Omental fat pad (tissue), 4 donors: ENCODE results near the gene CRYGS. TPM values are rescaled to one million over a fixed set of nuclear protein-coding genes. Genes with fewer than 3 reads are reported as not detected.
"Not testable (repeated sequence)": the region's sequence is repeated elsewhere in the genome, so short reads cannot be mapped to it uniquely, and the experiment has no call there.

Experiments
- ATAC-seq: fragments of 150-250 bp; one replicate; pipeline ENCODE4 v1.9.1; 2016; ENCODE audit warnings: mild to moderate bottlenecking, moderate library complexity; ENCODE audit not compliant: low FRiP score
- DNase-seq: peaks from one replicate; pipeline ENCODE4 v3.0.0-alpha.2; 2019; ENCODE audit warnings: low spot score
- total RNA-seq, 4 donors: library from RNA; depleted of rRNA; stranded (reverse); fragments of >200 nt; gene quantifications; one replicate each; pipeline ENCODE4 v1.1.0, GENCODE V29; 2016
- TF ChIP-seq, protein P1 (sequence below), 3 donors: fragments of 450-650 bp; IDR thresholded peaks; one replicate each; pipeline ENCODE4 v1.5.1; 2016 to 2017; ENCODE audit warnings: antibody characterized with exemption in 3 of 3, mild to moderate bottlenecking in 3 of 3, moderate library complexity in 2 of 3

The CRYGS gene
- total RNA-seq, 4 donors from 2014 or later, result 0.93 to 6.5 (median 3.4) TPM

DNA sequence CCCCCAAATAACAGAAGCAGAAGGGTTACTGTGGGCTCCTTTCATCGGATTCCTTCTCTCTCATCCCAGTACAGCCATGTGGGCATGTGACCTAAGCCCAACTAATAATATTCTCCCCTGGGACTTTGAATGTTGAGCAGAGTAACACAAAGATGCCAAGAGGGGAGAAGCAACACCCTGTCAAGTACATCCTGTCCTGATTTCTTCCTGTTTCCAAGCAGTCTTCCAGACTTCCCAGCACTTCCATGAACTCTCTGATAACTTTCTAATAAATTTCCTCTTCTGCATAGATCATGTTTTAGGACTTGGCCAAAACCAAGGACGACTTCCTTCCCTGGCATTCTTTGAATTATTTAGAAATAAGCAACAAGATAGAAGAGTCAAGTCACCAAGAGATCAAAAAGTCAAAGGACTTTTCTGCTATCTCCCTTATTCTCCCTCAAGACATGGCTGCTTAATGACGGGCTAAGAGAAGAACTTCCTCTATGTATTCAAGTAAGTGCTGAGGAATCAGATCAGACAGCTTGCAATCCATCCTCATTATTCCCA lies 37.9 kb downstream of the CRYGS start:
- TF ChIP-seq, protein P1, sequence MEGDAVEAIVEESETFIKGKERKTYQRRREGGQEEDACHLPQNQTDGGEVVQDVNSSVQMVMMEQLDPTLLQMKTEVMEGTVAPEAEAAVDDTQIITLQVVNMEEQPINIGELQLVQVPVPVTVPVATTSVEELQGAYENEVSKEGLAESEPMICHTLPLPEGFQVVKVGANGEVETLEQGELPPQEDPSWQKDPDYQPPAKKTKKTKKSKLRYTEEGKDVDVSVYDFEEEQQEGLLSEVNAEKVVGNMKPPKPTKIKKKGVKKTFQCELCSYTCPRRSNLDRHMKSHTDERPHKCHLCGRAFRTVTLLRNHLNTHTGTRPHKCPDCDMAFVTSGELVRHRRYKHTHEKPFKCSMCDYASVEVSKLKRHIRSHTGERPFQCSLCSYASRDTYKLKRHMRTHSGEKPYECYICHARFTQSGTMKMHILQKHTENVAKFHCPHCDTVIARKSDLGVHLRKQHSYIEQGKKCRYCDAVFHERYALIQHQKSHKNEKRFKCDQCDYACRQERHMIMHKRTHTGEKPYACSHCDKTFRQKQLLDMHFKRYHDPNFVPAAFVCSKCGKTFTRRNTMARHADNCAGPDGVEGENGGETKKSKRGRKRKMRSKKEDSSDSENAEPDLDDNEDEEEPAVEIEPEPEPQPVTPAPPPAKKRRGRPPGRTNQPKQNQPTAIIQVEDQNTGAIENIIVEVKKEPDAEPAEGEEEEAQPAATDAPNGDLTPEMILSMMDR (IDR thresholded peaks at IDR 0.05), result no peak
- ATAC-seq (no peak), DNase-seq (no peak)

DNA sequence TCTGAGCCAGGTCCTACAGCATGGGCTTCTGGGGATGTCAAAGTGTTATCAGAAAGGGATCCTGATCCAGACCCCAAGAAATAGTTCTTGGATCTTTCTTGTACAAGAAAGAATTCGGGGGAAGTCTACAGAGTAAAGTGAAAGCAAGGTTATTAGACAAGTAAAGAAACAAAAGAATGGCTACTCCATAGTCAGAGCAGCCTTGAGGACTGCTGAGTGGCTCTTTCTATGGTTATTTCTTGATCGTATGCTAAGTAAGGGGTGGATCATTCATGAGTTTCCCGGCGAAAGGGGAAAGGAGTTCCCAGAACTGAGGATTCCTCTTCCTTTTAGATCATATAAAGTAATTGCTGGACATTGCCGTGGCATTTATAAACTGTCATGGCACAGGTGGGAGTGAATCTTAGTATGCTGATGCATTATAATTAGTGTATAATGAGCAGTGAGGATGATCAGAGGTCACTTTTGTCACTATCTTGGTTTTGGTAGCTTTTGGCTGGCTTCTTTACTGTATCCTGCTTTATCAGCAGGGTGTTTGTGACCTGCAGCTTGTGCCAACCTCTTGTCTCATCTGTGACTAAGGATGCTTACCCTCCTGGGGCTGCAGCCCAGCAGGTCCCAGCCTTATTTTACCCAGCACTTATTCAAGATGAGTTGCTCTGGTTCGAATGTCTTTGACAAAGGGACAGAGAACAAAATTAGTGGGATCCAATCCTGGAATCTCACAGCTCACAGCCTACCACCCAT lies 41.0 kb downstream of the CRYGS start:
- ATAC-seq, result no peak
- TF ChIP-seq, protein P1 (IDR thresholded peaks at IDR 0.05), result no peak

DNA sequence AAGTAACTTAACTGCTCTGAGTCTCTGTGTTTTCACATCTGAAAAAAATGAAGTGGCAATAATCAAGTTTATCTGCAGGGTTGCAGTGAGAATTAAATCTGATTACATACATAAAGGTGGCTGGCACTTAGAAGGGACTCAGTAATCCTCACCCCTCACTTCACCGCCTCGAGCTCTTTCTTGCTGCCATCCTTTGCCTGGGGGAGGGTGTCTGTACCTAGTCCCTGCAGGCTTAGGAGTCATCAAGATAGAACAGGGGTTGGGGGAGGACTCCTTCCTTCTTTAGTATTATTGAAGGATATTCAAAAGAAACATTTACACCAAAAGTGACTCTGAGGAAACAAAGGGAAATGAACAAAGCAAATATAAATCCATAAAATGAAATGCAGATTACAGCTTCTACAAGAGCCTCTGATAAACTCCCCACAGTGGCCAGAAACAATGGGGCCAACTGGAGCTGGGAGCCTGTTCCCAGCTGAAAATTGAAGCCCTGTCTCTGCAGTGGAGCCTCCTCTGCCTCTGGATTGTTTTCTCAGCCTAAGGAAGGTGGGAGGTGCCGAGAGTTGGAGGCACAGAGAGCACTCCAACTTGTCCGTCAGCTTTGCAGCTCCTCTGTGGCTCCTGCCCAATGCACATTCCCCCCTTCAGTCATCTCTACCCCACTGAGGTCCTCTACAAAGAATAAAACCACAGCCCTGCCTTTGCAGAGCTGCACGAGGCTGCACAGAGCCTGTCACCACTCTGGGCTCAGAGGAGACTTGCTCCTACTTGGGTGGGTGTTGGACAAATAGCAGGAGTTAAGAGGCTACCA lies 41.8 kb downstream of the CRYGS start:
- ATAC-seq, result no peak
- TF ChIP-seq, protein P1 (IDR thresholded peaks at IDR 0.05), result no peak
- DNase-seq, result no peak

More for the DNA sequence above, 41.0 kb downstream of the CRYGS start:
- DNase-seq, result no peak

DNA sequence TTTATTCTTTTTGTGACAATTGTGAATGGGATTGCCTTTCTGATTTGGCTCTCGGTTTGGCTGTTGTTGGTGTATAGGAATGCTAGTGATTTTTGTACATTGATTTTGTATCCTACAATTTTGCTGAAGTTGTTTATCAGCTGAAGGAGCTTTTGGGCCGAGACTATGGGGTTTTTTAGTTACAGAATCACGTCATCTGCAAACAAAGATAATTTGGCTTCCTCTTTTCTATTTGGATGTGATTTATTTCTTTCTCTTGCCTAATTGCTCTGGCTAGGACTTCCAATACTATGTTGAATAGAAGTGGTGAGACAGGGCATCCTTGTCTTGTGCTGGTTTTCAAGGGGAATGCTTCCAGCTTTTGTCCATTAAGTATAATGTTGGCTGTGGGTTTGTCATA lies 44.2 kb downstream of the CRYGS start:
- not testable (repeated sequence) for DNase-seq, ATAC-seq

DNA sequence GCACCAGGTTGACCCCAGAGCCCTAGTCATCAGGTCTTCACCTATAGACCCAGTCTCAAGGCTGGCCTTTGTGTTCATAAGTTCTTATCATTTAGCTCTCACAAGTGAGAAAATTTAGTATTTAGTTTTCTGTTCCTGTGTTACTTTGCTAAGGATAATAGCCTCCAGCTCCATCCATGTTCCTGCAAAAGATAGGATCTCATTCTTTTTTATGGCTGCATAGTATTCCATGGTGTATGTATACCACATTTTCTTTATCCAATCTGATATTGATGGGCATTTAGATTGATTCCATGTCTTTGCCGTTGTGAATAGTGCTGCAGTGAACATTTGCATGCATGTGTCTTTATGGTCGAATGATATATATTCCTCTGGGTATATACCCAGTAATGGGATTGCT lies 46.2 kb downstream of the CRYGS start:
- DNase-seq, ATAC-seq: not testable (repeated sequence)

DNA sequence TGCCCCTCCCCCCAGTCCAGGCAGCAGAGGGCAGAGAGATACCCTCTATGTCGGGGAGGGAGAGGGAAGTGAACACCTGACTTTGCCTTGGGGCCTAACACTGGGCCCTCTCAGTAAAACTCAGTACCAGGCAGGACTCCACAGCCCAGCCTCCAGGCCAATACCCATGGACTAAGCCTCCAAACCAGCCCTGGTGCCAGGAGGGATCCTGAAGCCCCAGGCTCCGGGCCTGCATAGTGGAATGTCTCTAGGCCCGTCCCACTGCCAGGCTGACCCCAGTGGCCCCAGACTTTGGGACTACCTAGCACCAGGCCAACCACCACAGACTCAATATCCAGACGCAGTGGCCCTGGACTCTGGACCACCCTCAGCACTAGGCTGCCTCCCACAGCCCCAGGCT lies 46.6 kb downstream of the CRYGS start:
- DNase-seq, result no peak
- TF ChIP-seq, protein P1 (IDR thresholded peaks at IDR 0.05), result no peak
- no peak for ATAC-seq

DNA sequence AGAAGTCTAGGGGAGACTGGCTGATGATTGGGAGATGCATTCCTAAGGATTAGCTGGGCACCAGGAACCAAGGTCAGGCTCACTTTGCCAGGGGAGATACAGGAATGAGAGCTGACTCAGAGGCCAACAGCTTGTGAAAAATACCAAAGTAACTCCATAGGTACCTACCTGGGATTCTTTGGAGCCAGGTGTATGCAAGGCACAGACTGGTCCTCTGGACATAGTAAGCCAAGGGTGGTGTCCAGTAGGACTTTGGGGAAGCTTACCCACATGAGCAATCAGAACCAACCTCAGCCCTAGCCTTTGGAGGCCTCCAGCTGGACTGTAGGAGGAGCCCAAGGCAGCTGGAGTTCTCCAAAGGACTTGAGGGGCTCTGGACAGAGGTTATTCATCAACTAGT lies 47.5 kb downstream of the CRYGS start:
- ATAC-seq (no peak), DNase-seq (no peak)
- TF ChIP-seq, protein P1 (IDR thresholded peaks at IDR 0.05), result no peak
